OCI-LY7 (cell line): ENCODE data around the gene ME1. TPM values are rescaled to one million over a fixed set of nuclear protein-coding genes. Genes with fewer than 3 reads are reported as not detected.

ENCODE experiments used
- BruUV-seq: library from RNA; stranded (reverse); fragments of 400-500 nt; replicated peaks from 2 replicates; lab custom pipeline; 2021; lab: Mats Ljungman, UMichigan
- CTCF ChIA-PET: fragments of 300-600 bp; sonication (Branson Sonifier 250); formaldehyde crosslinking; loops from one replicate; lab custom pipeline; 2022; ENCODE audit warnings: antibody characterized with exemption; ENCODE audit not compliant: unreplicated experiment; lab: Charles Lee
- POLR2A ChIA-PET: fragments of 300-600 bp; sonication (Branson Sonifier 250); formaldehyde crosslinking; loops from one replicate; lab custom pipeline; 2022; ENCODE audit warnings: antibody characterized with exemption; lab: Charles Lee
- DNase-seq: peaks from one replicate; pipeline ENCODE4 v3.0.0-alpha.2; 2015; ENCODE audit warnings: low spot score
- H2AFZ ChIP-seq: fragments of 200-600 bp; sonication (generic), shearing (Covaris generic); 2 replicates; pipeline ENCODE4 v1.6.1; 2014; ENCODE audit warnings: mild to moderate bottlenecking, antibody characterized with exemption, low read length, moderate library complexity
- H3K27ac ChIP-seq: fragments of 200-600 bp; sonication (generic); 2 replicates; pipeline ENCODE4 v1.5.1; 2014; ENCODE audit warnings: mixed run types, low read depth, mild to moderate bottlenecking, moderate library complexity, low read length, inconsistent platforms; ENCODE audit not compliant: poor library complexity, severe bottlenecking
- H3K36me3 ChIP-seq: fragments of 200-600 bp; sonication (generic); 2 replicates; pipeline ENCODE4 v1.6.1; 2014; ENCODE audit warnings: mild to moderate bottlenecking, antibody characterized with exemption, low read length, moderate library complexity, mixed read lengths; ENCODE audit not compliant: insufficient read depth
- H3K4me1 ChIP-seq: fragments of 200-600 bp; sonication (generic); 2 replicates; pipeline ENCODE4 v1.5.1; 2014; ENCODE audit warnings: mild to moderate bottlenecking, low read length; ENCODE audit not compliant: insufficient read depth, poor library complexity, severe bottlenecking
- H3K4me2 ChIP-seq: fragments of 200-600 bp; sonication (generic); 2 replicates; pipeline ENCODE4 v1.6.1; 2014; ENCODE audit warnings: mild to moderate bottlenecking, low read length
- H3K4me3 ChIP-seq: fragments of 200-600 bp; sonication (generic); 2 replicates; pipeline ENCODE4 v1.5.1; 2014; ENCODE audit warnings: mild to moderate bottlenecking, low read depth, low read length; ENCODE audit not compliant: poor library complexity, severe bottlenecking
- H3K79me2 ChIP-seq: fragments of 200-600 bp; sonication (generic); 2 replicates; pipeline ENCODE4 v1.6.1; 2016; ENCODE audit warnings: low read depth, mild to moderate bottlenecking, low read length, moderate library complexity, mixed read lengths; ENCODE audit not compliant: insufficient read depth
- H3K9me2 ChIP-seq: fragments of 200-600 bp; sonication (generic); 2 replicates; pipeline ENCODE4 v1.6.1; 2016; ENCODE audit warnings: mild to moderate bottlenecking, low read length, mixed read lengths; ENCODE audit not compliant: insufficient read depth
- H3K9me3 ChIP-seq: fragments of 200-600 bp; sonication (generic); 2 replicates; pipeline ENCODE4 v1.6.1; 2014; ENCODE audit warnings: mild to moderate bottlenecking, mixed run types, low read length, mixed read lengths
- H4K20me1 ChIP-seq: fragments of 200-600 bp; sonication (generic); 2 replicates; pipeline ENCODE4 v1.6.1; 2014; ENCODE audit warnings: mild to moderate bottlenecking, antibody characterized with exemption, low read length, moderate library complexity, mixed read lengths; ENCODE audit not compliant: insufficient read depth
- CTCF ChIP-seq: fragments of 200-600 bp; sonication (generic); conservative IDR thresholded peaks from 2 replicates; pipeline ENCODE4 v1.5.1; 2014; ENCODE audit warnings: mild to moderate bottlenecking, antibody characterized with exemption, low read length, moderate library complexity, mixed read lengths
- EZH2phosphoT487 ChIP-seq: fragments of 200-600 bp; sonication (generic); IDR thresholded peaks from 2 replicates; pipeline ENCODE4 v1.6.1; 2018; ENCODE audit warnings: low read depth, borderline replicate concordance, mild to moderate bottlenecking, mixed run types, antibody characterized with exemption, low read length, moderate library complexity, mixed read lengths
- intact Hi-C: fragments of 100-400 bp; cut with micrococcal nuclease; formaldehyde crosslinking; loops from one replicate; pipeline ENCODE4 v1.10.0; 2022; ENCODE audit not compliant: unreplicated experiment
- total RNA-seq, 2 experiments: library from RNA; depleted of rRNA in 1 of 2; stranded (reverse); fragments of >200 nt in 1 of 2; shearing (Covaris generic) in 1 of 2; gene quantifications; 2 replicates each; pipeline ENCODE4 v1.2.3, GENCODE V29; 2014 to 2022

ME1 gene
- total RNA-seq, 2 experiments from 2014 or later = not detected

- no peak overlapping the region for H3K4me2 ChIP-seq
- H3K9me2 ChIP-seq = no peaks in the 10 kb centered on the region
- H3K27ac ChIP-seq = no peak overlapping the region
- H2AFZ ChIP-seq = no peak overlapping the region
- no peaks in the 10 kb centered on the region for H3K9me3 ChIP-seq
- POLR2A ChIA-PET = no interaction called here
- intact Hi-C loops = loop anchor here (10.0 kb wide), 1 partner anchor 964 kb away; no protein-coding TSS in a partner anchor
- no peaks in the 10 kb centered on the region for H3K79me2 ChIP-seq
- no TSS peak for BruUV-seq
- DNase-seq = no peak
- H3K4me1 ChIP-seq = no peaks in the 10 kb centered on the region
- no peaks in the 10 kb centered on the region for H4K20me1 ChIP-seq
- H3K4me3 ChIP-seq = no peak overlapping the region
- no peaks in the 10 kb centered on the region for H3K36me3 ChIP-seq
- TF ChIP-seq EZH2phosphoT487 = no peak
- TF ChIP-seq CTCF = no peak
- CTCF ChIA-PET = no interaction called here
These were observed 212.2 kb downstream of the ME1 start for GRCh38 chr6:83218646-83219045.

DNA sequence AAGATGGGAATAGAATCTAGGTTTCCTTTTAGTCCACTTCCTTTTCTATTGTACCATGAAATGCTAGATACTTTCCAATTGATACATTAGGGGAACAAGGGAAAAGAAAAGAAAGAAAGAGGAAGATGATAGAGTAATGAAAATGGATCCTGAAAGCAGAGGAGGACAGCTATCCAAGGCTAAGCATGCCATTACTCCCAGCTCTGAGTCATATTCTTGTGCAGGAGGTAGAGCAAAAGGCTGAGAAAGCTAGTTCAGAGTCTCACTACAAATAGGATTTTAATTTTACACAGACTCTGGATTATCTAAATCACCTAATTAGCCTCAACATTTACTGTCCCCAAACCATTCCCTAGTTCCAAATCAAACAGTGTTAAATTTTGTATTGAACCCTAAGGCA is 214.0 kb downstream of the ME1 start:
- Histone ChIP-seq H4K20me1 (no peaks in the 10 kb centered on the region), H3K4me3 (no peak overlapping the region), H3K79me2 (no peaks in the 10 kb centered on the region), H3K27ac (no peak overlapping the region), H3K9me2 (no peaks in the 10 kb centered on the region), H3K4me2 (no peak overlapping the region), H3K4me1 (no peaks in the 10 kb centered on the region), H2AFZ (no peak overlapping the region), H3K9me3 (no peaks in the 10 kb centered on the region), H3K36me3 (no peaks in the 10 kb centered on the region)
- no peak for TF ChIP-seq CTCF
- TF ChIP-seq EZH2phosphoT487 = no peak
- intact Hi-C loops = loop anchor here (10.0 kb wide), 1 partner anchor 962 kb away; no protein-coding TSS in a partner anchor
- no TSS peak for BruUV-seq
- ChIA-PET CTCF (interaction anchor here (1.1 to 2.2 kb wide), 2 partner anchors 150 to 151 kb away, joined by 3 to 15 read pairs; partner anchors contain the start of genes DOP1A and UBE3D), POLR2A (interaction anchor here (1.0 to 3.9 kb wide), 4 partner anchors 22 to 150 kb away, joined by 3 to 32 read pairs (median 8); partner anchors contain the start of genes DOP1A and UBE3D)
- DNase-seq = no peak
